HG03575 (cell line): ENCODE measurements around the gene UTP25.

ENCODE experiments used
- ATAC-seq: cut with Tn5 transposase; IDR thresholded peaks from one replicate; pipeline ENCODE4 v1.9.1; 2021; ENCODE audit not compliant: unreplicated experiment, insufficient number of reproducible peaks, low FRiP score; ENCODE audit errors: extremely low read depth

Gene UTP25

DNA sequence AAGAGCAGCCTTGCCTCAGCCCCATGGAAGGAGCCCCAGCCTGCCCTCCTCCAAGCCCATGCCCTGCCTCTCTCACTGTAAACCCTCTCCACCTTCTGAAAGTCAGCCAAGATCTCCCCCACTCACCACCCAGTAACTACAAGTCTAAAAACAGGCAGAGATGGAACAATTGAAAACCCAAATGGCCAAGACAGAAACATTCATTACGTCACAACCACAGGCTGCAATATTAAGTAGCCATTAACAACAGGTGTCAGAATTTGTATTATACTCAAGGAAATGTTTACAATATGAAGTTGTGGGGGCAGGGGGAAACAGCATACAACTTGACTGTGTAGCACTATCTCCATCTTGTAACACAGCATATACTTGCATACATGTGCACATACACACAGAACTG, 24.2 kb upstream of the UTP25 start:
- no peak for ATAC-seq

DNA sequence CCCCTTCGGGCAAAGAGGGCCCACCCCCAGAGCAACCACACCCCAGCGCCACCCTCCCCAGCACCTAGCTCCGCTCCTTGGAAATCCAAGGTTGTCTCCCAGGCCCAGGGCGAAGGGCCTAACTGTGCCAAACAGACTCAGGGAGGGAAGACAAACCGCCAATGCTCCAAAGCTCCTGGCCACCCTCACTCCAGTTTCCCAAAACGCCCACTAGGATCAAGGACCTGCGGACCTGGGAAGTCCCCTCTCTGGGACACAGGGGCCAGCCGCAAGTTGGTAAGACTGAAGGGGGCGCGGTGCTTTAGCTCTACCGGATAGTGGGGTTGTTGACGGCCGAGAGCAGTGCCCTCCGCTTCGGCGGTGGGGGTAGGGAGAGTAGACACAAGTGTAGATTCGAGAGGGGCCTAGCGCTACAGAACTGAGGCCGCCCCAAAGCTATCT, 22.4 kb upstream of the UTP25 start:
- no peak for ATAC-seq

- ATAC-seq: no peak
Observed at GRCh38 chr1:209805875-209806760, 21.7 kb upstream of the UTP25 start, which contains the start of gene IRF6. IRF6 (minus strand) TSS chr1:209806142; CDS start chr1:209801413, 4,729 bp downstream.

- no peak for ATAC-seq
Observed at GRCh38 chr1:209807509-209807908, 20.3 kb upstream of the UTP25 start.

GRCh38 chr1:209808059-209808581, 19.7 kb upstream of the UTP25 start:
- no peak for ATAC-seq

GRCh38 chr1:209809611-209810010, 18.2 kb upstream of the UTP25 start:
- no peak for ATAC-seq

DNA sequence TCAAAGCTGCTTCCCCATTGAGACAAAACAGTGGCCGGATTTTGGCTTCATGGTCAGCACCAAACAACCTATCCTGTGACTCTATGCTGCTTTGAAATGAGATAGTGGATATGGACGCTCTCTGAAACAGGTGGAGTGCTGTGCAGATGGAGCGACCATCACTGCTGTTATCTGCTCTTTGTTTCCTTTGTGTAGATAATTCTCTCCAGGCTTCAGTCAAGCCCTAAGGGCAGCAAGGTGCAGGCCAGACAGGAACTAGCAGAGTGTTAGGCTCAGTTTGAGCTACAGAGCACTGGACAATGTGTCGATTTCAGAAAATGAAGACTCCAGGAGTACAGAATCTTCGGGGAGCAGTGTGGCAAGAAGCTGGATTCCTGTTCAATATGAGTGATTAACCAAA, 17.0 kb upstream of the UTP25 start:
- no peak for ATAC-seq

- ATAC-seq: no peak
Observed at GRCh38 chr1:209813902-209814301, 13.9 kb upstream of the UTP25 start.

GRCh38 chr1:209815490-209815889, 12.3 kb upstream of the UTP25 start:
- no peak for ATAC-seq

DNA sequence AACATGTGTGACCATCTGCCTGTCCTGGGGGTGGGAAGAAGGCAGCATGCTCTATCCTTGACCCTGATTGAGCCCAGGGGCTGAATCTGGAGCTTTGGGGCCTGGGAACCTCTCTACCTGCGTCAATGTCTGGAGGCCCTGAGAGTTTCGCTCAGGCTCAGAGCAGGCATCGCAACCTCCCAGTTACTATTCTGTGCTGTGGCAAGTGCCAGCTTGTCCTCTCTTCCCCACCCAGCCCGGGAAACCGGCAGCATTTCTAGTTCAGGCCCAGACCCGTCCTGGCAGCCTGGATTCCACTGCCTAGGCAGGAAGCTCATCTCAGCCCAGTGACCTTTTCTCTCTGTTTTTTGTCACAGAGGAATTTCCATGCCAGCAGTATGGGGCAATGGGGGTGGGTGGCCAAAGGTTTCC, 11.8 kb upstream of the UTP25 start:
- ATAC-seq: no peak

DNA sequence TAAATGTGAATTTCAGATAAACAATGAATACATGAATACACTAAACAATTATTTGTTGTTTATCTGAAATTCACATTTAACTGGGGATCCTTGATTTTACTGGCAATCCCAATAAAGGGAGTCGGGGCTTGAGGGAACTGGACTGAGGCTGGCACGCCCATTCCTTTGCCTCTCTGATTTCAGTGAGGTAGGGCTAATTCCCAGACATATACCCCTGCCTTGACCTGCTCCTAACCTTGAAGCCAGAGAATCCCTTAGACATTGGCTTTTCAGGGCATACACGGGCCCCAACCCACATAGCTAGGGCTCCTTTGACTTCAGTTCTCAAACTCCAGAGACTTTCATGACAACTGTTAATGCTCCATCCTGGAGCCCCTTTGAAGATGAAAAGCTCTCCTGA, 10.8 kb upstream of the UTP25 start:
- ATAC-seq: no peak

GRCh38 chr1:209817691-209818090, 10.1 kb upstream of the UTP25 start:
- no peak for ATAC-seq

GRCh38 chr1:209819058-209819457, 8.7 kb upstream of the UTP25 start:
- no peak for ATAC-seq

GRCh38 chr1:209820986-209821385, 6.8 kb upstream of the UTP25 start:
- no peak for ATAC-seq

DNA sequence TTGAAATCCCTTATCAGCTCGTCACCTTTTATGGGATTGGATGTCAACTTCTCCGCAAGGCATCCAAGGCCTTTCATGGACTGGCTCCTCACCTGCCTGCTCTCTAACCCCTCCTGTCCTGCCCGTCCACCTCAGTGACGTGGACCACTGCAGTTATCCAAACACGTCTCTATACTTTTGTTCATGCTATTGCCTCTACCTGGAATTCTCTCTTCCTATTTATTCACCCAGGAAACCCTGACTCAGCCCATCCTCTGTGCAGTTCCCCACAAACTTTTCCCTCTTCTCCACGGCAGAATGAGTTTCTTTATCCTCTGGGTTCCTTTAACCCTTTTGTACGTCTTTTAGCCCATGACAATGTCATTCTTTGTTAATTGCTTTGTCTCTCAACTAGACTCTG, 5.1 kb upstream of the UTP25 start:
- ATAC-seq: no peak

- no peak for ATAC-seq
Observed at GRCh38 chr1:209823143-209824041, 4.4 kb upstream of the UTP25 start.

DNA sequence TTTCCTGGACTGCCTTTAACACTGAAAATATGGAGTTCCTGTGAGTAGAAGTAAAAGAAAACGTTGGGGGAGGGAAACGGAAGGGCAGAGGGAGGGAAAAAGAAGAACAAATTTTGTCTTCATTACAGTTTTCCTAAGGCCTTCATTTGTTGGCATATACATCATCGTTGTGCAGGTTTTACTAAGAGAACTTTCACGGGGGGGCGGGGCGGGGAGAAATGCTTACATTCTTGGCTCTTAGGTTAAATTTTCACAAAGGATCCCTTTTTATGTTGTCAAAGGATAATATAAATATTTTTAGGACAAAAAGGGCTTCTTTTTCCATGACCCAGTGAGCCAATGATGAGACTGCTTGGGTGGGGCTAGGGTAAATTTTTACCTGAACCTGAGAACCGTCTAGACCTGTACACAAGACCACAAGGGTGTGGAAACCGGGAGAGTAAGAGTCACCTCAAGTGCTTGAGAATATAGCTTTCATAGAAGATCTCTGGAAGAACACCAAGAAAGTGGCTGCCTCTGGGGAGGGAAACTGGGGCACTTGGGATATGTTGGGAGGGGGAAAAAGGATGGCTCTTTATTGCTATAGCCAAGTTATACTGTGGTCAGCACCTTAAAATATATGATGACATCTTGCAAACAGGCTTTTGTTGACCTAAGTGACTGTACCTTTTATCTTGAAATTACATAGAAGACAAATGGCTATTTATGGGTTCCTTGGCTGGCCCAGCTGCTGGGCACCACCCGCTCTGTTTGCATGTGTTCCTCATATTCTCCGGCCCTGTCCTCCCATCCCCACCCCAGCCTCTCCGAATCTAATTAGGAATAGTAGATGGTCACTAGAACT, 2.0 kb upstream of the UTP25 start:
- no peak for ATAC-seq

- no peak for ATAC-seq
Observed at GRCh38 chr1:209829716-209830115, 1.9 kb downstream of the UTP25 start.

DNA sequence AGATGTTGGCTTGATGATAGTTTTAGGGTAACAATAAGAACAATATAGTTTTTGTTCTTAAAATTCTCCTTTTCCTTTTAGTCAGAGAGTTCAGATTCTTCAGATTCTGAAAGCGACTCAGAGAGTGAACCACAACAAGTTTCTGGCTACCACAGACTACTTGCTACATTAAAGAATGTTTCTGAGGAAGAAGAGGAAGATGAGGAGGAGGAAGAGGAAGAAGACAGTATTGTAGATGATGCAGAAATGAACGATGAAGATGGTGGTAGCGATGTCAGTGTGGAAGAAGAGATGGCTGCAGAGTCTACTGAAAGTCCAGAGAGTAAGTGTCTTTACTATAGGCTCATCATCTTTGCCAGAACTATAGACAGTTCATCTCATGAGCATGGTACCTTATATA, 3.0 kb downstream of the UTP25 start:
- no peak for ATAC-seq
